GM12892 (cell line): ENCODE results near the gene PDZD7.

Experiments used
- POLR2A ChIP-seq: IDR thresholded peaks from 2 replicates; pipeline ENCODE4 v1.6.1; 2011; ENCODE audit warnings: low read depth, low read length, control low read depth
- TAF1 ChIP-seq: IDR thresholded peaks from 2 replicates; pipeline ENCODE4 v1.6.1; 2011; ENCODE audit warnings: low read depth, mild to moderate bottlenecking, control low read depth, low read length, borderline replicate concordance

DNA sequence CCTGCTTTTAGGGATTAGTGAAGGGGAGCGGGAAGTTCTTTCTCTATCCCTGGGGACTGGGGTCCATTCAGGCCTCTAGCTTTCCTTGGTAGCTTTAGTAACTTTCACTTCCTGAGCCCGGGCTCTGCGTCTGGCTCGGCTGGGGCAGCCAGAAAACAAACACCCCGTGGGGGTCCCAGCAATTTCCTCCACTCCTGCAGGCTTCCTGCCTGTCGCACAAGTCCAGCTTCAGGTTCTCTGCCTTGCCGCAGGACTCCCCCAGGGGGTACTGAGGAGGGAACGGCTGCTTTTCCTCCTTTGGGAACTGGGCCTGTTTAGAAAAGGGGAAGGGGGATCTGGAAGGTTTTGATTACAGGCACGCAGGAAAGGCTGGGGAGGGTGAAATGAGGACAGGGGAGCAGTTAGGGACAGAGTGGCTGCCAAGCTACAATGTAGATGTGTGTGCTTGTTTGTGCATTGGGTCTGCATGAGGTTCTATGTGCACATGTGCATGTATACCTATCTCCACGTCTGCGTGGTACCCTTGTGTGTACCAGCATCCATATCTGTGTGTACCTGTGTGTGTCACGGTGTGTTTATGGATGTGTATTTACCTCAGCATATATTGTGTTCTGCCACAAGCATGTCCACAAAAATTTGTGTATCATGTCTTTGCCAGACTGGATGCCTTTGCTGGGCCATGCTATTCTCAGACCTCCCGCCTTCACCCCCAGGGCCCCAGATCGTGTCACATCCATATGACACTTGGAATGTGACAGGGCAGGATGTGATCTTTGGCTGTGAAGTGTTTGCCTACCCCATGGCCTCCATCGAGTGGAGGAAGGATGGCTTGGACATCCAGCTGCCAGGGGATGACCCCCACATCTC lies 32.9 kb upstream of the PDZD7 start:
- TF ChIP-seq TAF1 (no peak), POLR2A (no peak)
